Measurements from ENCODE around the gene BRCA2.
"Not testable (repeated sequence)": the region's sequence is repeated elsewhere in the genome, so short reads cannot be mapped to it uniquely, and the experiment has no call there.

The BRCA2 gene

DNA sequence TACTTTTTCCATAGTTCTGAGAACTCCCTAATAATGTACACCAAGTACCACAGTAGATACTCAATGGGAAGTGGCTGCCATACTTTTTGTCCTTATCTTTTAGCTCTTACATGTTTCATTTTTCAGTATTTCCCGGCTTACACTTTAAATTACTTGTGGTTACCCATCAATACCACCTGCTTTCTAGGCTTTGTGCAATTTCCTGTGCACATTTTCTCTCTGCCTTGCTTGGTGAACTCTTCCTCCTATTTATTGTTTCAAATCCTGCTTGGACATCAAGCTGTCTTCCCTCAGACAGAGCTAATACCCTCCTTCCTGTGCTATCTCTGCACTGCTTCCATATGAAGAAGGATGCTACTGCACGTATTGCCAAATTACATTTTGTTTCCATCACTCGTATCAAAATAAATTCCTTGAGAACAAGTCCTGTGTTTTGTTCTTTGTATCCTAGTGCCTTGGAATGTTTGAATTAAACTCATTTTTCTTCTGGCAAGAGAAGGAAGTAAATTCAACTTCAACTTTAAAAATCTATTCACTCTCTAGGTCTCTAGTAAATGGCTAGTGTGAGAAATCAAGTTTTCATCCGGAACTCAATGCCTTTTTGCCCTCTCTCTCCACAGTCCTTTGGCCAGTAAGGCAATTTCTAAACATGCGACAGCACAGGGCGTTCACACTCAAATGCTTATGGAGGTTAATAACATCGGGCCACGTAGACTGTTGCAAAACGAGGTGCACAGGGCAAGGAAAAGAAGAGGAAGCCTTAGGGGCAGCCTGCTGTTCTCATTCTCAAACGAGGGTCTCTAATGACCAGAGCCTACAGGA lies 5.8 kb upstream of the BRCA2 start:
- DNase-seq (ENCODE audit: low spot score), result no peak

DNA sequence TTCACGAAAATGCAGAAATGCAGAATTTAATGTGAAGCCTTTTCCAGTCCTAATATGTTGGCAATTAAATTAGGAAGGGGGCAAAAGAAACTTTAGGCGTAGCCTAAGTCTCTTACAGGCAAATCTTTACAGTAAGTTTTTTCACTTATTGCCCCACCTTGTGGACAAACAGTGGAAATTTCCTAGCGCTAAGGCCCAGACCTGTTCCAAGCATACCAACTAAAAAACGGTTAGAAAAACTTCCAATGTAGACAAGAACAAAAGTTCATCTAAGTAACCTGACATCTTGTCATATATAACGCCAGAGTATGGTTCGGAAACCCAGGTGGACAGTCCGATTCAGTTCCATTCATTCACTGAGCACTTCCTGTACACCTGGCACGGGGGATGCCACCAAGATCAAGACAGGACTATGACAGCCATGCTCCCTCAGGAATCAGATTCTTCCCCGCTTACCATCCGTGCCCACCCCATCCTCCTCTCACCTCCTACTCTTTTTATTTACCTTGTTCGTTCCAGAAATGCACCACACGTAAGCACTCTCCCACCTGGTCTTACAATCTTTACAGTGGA lies 5.1 kb upstream of the BRCA2 start:
- peak; percentile 63 for DNase-seq (ENCODE audit: low spot score)

DNA sequence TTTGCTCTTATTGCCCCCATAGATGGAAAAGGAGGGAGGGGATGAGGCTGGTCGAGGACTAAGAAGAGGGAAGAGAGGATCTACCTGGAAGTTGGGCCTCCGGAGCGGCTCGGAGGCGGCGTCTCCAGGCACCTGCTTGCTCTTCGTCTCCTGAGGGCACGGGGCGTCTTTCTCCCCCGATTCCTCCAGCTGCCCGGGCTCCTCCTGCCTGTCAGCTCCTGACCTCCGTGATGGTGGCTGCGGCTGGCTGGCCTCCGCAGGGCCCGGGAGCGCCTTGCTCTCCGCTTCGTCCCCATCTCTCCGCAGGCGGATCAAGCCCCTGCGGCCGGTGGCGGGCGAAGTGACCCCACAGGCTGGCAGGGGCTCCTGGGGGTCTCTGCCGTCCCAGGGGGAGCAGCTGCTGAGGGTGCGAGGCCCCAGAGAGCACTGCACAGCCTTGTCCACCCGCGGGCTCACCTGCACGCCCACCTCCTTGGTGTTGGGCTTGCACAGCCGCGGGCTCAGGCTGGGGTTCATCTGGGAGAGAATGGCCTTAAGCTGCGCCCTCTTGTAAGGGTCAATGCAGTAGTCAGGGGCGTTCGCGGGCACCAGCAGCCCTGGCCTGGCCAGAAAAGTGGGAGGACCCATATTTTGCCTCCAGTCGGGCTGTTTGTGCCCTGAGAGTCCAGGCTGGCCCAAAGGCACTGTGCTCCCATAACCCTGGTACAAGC lies 4.0 kb upstream of the BRCA2 start:
- no peak for DNase-seq (ENCODE audit: low spot score)

DNA sequence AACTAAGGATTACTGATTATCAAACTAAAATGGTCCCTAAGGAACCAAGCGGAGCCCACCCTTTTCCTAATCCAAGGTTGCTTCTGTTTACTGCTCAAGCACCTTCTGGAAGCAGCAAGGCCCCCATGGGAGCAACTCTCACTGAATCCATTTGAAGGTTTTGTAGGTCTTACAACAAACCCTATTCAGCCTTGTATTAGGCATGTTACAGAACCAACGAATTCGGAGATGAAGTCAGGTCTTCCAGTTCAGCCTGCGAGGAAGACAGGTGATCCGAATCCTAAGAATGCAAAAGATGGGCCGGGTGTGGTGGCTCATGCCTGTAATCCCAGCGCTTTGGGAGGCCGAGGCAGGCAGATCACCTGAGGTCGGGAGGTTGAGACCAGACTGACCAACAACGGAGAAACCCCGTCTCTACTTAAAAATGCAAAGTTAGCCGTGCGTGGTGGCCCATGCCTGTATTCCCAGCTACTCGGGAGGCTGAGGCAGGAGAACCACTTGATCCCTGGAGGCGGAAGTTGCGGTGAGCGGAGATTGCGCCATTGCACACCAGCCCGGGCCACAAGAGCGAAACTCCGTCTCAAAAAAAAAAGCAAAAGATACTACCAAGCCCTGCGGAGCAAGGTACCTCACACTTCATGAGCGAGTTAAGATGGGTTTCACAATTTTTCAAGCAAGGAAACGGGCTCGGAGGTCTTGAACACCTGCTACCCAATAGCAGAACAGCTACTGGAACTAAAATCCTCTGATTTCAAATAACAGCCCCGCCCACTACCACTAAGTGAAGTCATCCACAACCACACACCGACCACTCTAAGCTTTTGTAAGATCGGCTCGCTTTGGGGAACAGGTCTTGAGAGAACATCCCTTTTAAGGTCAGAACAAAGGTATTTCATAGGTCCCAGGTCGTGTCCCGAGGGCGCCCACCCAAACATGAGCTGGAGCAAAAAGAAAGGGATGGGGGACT lies 754 bp upstream of the BRCA2 start:
- peak; percentile 35 for DNase-seq (ENCODE audit: low spot score)

DNA sequence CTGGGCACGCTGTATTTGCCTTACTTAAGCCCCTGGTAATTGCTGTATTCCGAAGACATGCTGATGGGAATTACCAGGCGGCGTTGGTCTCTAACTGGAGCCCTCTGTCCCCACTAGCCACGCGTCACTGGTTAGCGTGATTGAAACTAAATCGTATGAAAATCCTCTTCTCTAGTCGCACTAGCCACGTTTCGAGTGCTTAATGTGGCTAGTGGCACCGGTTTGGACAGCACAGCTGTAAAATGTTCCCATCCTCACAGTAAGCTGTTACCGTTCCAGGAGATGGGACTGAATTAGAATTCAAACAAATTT lies 676 bp downstream of the BRCA2 start:
- no peak for DNase-seq (ENCODE audit: low spot score)

DNA sequence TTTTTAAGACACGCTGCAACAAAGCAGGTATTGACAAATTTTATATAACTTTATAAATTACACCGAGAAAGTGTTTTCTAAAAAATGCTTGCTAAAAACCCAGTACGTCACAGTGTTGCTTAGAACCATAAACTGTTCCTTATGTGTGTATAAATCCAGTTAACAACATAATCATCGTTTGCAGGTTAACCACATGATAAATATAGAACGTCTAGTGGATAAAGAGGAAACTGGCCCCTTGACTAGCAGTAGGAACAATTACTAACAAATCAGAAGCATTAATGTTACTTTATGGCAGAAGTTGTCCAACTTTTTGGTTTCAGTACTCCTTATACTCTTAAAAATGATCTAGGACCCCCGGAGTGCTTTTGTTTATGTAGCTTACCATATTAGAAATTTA lies 1.2 kb downstream of the BRCA2 start:
- DNase-seq (ENCODE audit: low spot score), result no peak

DNA sequence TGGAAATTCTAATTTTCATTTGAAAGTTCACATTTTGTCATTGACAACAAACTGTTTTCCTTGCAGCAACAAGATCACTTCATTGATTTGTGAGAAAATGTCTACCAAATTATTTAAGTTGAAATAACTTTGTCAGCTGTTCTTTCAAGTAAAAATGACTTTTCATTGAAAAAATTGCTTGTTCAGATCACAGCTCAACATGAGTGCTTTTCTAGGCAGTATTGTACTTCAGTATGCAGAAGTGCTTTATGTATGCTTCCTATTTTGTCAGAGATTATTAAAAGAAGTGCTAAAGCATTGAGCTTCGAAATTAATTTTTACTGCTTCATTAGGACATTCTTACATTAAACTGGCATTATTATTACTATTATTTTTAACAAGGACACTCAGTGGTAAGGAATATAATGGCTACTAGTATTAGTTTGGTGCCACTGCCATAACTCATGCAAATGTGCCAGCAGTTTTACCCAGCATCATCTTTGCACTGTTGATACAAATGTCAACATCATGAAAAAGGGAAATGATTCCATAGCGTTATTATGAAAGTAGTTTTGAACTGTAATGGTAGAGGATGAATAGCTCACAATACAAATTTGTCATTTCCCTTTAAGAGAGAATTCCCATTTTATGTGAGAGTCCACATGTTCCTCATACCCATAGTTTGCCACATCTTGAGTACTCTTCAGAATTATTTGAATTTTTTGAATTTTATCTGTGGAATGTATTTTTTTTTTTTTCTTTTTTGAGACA lies 2.6 kb downstream of the BRCA2 start:
- DNase-seq (ENCODE audit: low spot score), result no peak

DNA sequence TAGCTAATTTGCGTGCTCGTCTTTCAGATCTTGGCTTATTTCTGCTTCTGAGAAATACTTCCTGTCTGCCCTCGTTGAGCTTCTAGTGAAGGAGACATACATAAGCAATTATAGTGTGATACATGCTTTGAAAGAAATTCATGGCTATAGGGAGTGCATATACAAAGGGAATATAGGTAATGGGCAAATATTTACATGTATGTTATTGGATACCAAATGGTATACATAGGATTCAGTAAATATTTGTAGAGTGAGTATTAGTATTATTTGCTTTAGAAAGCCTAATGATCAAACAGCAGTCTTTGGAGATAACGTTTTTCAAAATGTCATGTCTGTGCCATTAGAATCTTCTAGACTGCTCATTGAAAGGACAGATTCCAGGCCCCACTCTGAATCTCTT lies 5.2 kb downstream of the BRCA2 start:
- DNase-seq (ENCODE audit: low spot score), result no peak

DNA sequence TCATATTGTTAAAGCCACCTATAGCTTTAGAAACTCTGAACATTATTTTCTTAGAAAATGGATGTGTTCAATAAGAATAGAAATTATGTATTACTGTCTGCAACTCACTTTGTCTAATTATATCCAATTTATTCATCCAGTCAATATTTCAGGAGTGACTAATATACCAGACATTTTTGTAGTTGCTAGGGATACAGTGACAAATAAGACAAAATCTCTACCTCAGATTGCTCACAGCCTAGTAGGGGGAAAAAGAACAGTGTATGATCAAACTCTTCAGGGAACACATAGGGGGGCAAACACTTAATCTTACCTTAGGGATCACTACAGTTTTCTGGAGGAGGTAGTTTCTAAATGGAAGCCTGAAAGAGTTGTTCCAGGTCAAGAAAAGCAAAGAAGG lies 8.6 kb downstream of the BRCA2 start:
- no peak for DNase-seq (ENCODE audit: low spot score)

DNA sequence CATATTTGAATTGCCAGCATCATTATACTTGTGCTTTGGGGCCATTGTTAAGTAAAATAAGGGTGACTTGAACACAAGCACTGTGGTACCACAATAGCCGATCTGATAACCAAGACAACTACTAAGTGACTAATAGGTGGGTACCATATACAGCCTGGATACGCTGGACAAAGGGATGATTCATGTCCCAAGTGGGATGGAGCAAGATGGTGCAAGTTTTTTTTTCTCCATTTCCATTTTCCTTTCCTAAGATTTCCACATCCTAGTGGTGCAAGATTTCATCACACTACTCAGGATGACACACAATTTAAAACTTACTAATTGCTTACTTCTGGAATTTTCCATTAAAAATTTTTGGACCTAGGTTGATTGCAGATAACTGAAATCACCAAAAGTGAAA lies 15.1 kb downstream of the BRCA2 start:
- DNase-seq (ENCODE audit: low spot score), result no peak

DNA sequence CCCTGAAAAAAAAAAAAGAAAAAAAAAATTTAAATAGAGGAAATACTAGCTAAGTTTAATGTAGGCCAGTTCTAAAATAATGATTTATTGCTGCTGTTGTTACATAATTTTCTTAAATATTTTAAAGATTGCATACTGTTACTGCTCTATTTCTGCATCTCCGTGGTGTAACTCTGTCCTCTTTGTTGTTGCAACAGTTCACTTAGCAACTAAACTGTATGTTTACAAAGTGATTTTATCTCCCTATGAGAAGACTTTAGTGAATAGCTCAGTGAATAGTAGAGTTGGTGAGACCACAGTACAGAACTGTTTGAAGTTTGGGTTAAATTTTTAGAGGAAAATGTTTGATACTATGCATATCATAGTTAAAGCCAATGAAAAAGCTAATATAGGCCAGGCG lies 19.4 kb downstream of the BRCA2 start:
- DNase-seq (ENCODE audit: low spot score), result no peak

DNA sequence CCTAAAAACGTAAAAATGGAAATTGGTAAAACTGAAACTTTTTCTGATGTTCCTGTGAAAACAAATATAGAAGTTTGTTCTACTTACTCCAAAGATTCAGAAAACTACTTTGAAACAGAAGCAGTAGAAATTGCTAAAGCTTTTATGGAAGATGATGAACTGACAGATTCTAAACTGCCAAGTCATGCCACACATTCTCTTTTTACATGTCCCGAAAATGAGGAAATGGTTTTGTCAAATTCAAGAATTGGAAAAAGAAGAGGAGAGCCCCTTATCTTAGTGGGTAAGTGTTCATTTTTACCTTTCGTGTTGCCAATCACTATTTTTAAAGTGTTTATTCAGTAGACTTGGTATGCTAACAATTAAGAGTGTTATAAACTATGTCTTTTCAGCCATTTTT lies 25.6 kb downstream of the BRCA2 start:
- no peak for DNase-seq (ENCODE audit: low spot score)

DNA sequence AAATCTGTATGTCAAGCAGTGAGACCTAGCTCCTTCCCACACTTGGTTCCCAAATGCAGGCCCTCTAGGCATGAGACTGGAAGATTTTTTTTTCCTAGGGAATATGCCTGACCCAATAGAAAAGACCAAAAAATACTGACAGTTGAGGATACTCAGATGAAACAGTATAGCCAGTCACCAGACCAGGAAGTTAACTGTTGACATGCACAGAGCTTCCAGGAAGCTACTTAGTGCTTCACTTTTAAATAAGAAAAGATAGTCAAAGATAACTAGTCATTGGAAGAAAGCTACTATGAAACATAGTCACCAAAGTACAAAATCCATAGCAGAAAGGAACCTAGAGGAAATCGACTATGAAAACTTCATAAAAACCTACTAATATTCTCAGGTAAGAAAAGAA lies 32.3 kb downstream of the BRCA2 start:
- no peak for DNase-seq (ENCODE audit: low spot score)

DNA sequence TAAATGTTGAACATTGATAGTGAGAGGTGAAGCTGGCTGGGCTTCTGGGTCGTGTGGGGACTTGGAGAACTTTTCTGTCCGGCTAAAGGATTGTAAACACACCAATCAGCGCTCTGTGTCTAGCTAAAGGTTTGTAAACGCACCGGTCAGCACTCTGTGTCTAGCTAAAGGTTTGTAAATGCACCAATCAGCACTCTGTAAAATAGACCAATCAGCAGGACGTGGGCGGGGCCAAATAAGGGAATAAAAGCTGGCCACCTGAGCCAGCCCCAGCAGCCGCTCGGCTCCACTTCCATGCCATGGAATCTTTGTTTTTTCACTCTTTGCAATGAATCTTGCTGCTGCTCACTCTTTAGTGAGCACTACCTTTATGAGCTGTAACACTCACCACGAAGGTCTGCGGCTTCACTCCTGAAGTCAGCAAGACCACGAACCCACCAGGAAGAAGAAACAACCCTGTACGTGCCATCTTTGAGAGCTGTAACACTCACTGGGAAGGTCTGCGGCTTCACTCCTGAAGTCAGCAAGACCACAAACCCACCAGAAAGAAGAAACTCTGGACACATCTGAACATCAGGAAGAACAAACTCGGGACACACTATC lies 35.6 kb downstream of the BRCA2 start:
- DNase-seq (ENCODE audit: low spot score), result not testable (repeated sequence)

DNA sequence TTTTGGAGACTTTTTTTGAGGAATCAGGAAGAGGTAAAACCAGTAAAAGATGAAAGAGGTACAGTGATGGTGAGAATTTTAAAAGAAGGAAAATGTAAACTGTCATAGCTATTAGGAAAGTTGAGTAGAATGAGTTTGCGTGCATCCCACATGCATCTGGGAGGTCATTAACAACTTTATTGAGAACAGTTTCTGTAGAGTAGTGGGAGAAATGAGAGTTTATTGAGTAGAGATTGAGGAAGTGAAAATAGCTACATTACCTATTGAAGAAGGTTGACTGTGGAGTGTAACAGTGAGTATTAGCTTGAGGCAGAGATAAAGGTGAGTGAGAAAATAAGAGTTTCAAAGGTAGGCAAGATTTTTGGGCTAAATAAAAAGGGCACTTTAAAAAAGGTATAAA lies 38.7 kb downstream of the BRCA2 start:
- DNase-seq (ENCODE audit: low spot score), result no peak

DNA sequence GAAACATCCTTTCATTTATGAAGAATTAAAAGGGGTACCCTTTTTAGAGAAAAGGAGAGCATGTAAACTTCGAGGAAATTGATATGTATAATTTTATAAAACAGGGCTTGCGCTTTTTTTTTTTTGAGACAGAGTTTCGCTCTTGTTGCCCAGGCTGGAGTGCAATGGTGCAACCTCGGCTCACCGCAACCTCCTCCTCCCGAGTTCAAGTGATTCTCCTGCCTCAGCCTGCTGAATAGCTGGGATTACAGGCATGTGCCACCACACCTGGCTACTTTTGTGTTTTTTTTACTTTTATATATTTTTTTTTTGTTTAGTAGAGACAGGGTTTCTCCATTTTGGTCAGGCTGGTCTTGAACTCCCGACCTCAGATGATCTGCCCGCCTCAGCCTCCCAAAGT lies 40.6 kb downstream of the BRCA2 start:
- not testable (repeated sequence) for DNase-seq (ENCODE audit: low spot score)

DNA sequence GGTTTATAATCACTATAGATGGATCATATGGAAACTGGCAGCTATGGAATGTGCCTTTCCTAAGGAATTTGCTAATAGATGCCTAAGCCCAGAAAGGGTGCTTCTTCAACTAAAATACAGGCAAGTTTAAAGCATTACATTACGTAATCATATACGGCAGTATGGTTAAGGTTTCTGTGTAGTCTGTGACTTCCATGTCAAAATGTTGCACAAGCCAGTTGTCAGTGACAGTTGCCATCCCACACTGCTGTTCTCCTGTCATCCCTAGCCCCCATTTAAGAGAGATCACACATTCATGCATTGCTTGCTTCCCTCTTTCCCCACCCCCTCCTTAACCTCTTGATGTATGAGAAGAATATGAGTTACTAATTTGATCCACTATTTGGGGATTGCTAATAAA lies 47.3 kb downstream of the BRCA2 start:
- no peak for DNase-seq (ENCODE audit: low spot score)

DNA sequence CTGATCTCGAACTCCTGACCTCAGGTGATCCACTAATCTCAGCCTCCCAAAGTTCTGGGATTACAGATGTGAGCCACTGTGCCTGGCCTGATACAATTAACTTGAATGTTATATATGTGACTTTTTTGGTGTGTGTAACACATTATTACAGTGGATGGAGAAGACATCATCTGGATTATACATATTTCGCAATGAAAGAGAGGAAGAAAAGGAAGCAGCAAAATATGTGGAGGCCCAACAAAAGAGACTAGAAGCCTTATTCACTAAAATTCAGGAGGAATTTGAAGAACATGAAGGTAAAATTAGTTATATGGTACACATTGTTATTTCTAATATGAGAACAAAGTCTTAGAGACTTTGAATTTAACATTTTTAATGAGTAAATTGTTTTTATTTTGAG lies 55.5 kb downstream of the BRCA2 start:
- DNase-seq (ENCODE audit: low spot score), result no peak

DNA sequence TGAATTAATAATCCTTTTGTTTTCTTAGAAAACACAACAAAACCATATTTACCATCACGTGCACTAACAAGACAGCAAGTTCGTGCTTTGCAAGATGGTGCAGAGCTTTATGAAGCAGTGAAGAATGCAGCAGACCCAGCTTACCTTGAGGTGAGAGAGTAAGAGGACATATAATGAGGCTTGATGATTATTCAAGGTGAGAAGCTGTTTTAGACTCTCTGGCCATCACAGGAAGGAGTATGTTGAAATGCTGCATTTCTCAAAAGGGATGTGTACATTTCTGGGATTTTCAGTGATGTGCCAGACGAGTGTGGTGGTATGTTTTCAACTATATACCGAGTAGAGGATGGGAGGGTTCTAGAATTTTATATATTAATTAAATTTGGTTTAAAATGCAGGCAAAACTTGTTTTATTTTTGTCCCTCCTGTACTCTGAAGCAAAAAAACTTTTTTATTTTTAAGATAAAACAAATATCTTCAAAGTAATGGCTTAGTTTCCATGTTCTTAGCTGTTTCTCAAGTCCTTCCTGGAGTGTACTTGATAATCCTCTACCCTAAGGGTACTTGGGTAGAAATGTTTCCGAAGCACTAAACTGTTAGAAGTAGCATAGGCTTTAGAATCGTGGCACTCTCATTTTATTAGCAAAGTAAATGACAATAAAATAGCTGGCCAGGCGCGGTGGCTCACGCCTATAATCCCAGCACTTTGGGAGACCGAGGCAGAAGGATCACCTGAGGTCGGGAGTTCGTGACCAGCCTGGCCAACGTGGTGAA lies 61.5 kb downstream of the BRCA2 start:
- DNase-seq (ENCODE audit: low spot score), result no peak

DNA sequence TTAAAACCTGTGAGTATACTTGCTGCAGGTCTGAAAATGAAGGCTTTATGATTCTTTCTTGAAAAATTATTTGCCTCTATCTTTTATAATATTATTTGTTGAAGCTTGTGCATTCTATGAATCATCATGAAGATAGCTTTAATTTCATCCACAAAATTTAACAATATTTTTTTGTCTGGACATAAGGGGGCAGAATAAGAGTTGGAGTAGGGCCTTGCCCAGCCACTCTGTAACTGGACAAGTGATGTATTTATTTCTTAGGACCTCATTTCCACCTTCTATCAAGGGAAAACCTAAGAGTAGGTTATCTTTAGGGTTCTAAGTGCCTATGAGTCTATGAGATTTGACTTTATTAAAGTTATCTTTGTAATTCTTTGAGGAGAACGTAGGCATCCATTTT lies 62.7 kb downstream of the BRCA2 start:
- DNase-seq (ENCODE audit: low spot score), result no peak

Data from pons (tissue), 1 donor.